ENCODE measurements around the gene XPR1.
"Not testable (repeated sequence)": the region's sequence is repeated elsewhere in the genome, so short reads cannot be mapped to it uniquely, and the experiment has no call there.

DNA sequence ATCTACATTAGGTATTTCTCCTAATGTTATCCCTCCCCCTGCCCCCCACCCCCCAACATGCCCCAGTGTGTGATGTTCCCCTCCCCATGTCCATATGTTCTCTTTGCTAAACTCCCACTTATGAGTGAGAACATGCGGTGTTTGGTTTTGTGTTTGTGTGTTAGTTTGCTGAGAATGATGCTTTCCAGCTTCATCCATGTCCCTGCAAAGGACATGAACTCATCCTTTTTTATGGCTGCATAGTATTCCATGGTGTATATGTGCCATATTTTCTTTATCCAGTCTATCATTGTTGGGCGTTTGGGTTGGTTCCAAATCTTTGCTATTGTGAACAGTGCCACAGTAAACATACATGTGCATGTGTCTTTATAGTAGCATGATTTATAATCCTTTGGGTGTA lies 199.7 kb downstream of the XPR1 start:
- TF ChIP-seq, protein P1, sequence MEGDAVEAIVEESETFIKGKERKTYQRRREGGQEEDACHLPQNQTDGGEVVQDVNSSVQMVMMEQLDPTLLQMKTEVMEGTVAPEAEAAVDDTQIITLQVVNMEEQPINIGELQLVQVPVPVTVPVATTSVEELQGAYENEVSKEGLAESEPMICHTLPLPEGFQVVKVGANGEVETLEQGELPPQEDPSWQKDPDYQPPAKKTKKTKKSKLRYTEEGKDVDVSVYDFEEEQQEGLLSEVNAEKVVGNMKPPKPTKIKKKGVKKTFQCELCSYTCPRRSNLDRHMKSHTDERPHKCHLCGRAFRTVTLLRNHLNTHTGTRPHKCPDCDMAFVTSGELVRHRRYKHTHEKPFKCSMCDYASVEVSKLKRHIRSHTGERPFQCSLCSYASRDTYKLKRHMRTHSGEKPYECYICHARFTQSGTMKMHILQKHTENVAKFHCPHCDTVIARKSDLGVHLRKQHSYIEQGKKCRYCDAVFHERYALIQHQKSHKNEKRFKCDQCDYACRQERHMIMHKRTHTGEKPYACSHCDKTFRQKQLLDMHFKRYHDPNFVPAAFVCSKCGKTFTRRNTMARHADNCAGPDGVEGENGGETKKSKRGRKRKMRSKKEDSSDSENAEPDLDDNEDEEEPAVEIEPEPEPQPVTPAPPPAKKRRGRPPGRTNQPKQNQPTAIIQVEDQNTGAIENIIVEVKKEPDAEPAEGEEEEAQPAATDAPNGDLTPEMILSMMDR (IDR thresholded peaks at IDR 0.05) = not testable (repeated sequence)
- TF ChIP-seq POLR2A (IDR thresholded peaks at IDR 0.05) = not testable (repeated sequence)
